ENCODE data around the gene QKI.

QKI gene

DNA sequence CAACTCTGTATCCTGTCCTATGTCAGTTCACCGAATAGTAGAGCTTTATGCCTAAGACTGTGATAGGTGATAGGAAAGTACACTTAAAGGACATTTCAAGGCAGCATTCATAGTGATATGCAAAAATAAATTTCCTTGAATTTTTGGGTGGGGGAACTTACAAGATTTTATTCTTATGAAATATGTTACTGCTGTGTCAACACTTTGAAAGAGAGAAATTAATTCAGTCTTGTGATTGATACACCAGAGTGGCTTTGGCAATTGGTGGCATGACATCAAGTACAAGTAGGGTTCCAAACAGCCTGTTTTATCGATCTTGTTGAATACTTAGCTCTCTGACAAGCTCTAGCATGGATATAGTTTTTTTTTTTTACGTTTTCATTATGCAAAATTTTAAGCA, 72.3 kb downstream of the QKI start:
- no peak for DNase-seq (ENCODE audit: low read depth, low spot score)

DNA sequence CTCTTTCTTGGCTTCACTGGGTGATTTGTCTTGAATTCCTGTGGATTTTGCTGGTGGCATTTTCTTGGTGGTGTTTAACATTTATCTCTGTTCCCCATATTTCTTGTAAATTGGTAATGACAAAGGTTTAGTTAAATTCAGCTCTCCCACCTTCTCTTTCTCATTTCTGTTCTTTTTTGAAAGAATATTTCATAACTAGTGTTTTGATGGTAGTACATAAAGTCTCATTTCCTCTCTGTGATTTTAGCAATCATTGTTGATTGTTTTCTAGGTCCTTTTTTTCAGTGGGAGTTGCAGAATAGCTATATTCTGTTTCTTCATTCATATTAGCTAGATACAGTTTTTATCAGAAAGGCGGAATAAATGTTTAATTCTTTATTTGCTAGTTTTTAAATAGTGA, 73.1 kb downstream of the QKI start:
- no peak for DNase-seq (ENCODE audit: low read depth, low spot score)

DNA sequence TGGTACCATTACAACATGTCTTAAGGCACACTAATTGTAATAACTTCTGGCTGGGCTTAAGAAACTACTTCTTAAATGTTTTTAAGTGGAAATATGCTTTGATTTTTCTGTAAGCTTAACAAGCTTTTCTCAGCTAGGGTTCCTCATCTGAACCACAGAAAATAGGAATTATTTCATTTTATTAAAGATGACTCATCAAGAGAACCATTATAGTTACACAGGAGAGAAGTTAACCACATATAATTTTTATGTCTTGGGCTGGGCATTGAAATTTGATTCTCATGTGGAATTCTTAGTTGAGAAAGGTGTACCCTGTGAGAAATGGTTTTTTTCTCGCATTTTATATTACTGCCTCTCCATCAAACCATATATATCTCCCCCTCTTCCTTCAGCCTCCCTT, 75.1 kb downstream of the QKI start:
- no peak for DNase-seq (ENCODE audit: low read depth, low spot score)

DNA sequence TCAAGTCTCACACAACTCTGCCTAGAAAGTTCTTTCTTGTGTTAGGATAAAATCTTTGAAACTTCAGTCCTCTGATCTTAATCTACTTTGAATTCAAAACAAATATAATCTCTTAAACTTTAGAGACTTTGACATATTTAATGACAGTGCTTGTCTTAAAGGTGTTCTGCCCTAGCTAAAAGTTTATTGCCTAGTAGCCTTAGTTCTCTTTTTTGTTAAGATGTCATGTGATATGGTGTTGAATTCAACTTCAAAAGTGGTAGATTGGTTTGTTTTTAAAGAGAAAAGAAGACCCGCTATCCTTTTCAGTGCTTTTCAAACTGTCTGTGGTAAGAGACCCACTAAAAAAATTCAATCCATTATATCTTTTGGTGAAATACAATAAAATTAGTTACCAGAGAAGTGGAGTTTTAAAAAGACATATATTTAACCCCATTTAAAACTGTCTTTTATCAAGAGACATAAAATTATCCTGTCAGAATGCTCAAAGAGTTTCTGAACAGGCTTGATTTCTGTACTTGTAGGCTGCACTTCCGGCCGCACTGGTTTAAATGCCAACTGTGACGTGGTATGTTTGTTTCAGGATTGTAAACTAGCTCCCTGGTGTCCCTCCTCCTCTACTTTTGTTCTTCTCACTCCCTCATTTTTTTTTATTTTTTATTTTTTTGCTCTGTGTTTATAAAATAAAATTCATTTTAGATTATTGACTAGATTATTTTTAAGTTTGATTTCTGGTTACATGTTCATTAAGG, 76.5 kb downstream of the QKI start:
- DNase-seq (ENCODE audit: low read depth, low spot score): no peak

DNA sequence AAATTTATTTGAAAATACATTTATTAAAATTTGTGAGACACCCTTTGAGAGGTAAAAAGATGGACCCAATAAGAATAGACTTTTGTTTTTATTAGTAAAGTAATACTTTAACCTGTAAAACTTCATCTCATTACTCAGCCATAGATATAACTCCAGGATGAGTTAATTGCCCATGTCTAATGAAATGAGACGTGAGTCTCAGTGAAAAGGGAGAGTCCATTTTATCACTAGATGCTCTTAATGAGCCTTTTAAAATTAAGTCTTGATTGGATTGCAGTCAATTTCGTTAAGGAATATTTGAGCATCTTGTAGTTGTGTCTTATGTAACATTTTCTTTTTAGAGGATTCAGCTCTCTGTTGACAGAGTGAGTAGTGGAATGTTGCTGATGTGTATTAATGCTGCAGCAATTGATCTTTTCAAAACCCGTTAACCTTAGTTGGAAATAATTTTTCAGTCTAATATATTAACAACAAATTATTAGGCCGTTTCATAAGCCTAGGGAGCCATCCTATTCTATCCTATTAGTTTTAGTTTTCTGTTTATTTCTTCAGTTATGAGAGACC, 77.3 kb downstream of the QKI start:
- DNase-seq (ENCODE audit: low read depth, low spot score): no peak

DNA sequence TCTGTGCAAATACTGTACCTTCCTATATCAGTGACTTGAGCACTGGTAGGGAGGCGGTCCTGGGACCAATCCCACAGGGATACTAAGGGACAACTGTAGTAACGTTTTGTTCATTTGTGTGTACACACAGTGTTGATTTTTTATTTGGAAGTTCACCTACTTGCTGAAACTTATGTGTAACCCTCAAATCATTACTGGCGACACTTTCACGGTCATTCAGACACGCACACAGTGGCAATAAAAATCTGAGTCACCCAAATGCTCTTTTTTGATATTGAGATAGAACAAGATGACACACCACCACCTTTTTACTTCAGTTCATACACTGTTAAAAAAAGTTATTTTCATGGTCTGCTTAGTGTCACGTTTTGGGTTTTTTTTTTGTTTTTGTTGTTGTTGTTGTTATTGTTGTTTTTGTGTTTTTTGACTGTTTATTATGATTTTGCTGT, 79.8 kb downstream of the QKI start:
- DNase-seq (ENCODE audit: low read depth, low spot score): no peak

DNA sequence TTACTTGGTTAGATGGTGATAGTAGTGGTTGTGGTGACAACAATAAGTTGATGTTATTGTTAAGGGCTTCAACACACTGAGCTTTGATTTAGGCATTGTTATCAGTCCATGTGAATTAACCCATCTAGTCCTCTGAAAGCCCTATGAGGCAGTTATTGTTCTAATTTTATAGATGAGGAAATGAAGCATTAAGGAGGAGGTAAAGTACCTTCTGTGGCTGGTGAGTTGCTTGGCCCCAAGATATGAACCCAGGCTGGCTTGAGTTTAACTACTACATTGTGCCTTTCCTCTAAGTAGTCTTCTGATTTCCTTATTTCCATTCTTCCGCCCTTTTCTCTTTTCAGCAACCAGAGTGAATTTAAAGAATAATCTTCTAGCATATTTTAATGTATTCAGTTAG, 81.7 kb downstream of the QKI start:
- DNase-seq (ENCODE audit: low read depth, low spot score): no peak

DNA sequence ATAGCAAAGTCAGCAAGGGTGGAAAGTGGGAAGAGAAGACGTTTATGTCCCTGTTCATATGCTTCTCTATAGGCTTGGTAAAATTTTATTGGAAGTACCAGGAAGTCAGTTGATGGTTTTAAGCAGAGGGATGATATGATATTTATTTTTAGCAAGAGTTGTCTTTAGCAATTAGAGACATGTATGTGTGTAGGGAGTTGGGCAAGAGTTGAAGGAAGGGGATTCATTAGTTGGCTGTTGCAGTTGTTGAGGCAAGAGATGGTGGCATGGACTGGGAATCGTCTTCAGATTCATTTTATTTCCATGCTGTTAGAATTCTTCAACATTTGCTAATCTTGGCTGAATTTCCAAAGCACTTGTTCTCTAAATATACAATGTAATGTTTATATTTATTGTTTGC, 85.6 kb downstream of the QKI start:
- DNase-seq (ENCODE audit: low read depth, low spot score): no peak

DNA sequence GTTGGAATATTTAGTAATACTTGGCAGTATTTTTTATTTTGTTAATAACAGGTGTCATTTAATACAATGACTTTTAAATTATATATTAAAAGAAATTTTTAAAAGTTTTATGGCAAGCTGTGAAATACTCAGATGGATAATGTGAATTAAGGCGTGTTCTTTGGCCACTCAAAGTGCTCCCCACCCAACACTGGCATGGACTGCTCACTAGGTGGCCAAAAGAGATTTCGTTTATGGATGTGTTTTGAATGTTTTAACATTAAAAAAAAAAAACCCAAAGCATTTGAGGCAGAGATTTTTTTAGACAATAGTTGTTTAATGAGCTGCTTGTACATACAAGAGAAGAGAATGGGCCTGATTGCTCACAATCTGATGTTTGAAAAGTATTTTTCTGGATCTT, 86.5 kb downstream of the QKI start:
- DNase-seq (ENCODE audit: low read depth, low spot score): no peak

DNA sequence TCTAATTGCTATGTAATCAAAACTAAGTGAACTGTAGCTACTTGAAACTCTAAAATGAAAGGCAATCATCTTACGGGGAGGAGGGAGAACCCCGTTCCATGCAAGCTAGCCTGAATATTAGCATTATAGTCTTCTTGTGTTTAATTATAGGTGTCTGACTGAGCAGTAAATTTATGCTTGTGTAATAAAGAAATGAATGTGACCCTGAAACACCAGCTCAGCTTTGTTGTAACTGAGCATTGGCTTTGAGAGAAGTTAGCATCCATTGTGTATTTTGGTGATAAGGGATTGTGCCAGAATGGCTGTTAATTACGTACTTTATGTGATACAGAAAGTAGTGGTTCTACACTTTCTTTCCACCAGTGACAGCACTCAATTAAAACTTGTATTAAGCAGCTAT, 86.9 kb downstream of the QKI start:
- DNase-seq (ENCODE audit: low read depth, low spot score): no peak

DNA sequence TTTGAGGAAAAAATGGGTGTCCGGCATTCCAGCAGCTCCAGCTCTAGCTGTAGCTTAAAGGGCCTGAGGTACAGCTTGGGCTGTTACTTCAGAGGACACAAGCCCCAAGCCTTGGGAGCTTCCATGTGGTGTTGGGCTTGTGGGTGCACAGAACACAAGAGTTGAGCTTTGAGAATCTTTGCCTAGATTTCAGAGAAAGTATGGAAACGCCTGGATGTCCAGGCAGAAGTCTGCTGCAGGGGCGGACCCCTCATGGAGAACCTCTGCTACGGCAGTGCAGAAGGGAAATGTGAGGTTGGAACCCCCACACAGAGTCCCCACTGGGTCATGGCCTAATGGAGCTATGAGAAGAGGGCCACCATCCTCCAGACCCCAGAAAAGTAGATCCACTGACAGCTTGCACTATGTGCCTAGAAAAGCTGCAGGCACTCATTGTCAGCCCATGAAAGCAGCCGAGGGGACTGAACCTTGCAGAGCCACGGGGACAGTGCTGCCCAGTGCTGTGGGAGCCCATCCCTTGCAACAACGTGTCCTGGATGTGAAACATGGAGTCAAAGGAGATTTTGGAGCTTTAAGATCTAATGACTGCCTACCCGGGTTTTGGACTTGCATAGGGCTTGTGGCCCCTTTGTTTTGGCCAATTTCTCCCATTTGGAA, 90.6 kb downstream of the QKI start:
- no peak for DNase-seq (ENCODE audit: low read depth, low spot score)

DNA sequence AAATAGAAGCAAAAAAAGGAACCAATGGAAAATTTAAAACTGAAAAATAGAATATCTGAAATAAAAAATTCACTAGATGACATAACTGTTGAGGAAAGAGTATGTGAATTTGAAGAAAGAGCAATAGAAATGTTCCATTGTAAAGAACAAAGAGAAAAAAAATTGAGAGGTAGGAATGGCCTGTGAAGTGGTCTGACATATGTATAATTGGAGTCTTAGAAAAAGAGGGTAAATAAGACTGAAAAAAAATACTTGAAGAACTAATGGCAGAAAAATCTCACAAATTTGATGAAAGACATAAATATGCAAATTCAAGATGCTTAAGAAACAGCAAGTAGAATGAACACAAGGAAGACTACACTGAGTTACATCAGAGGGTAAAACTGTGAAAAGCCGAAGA, 93.4 kb downstream of the QKI start:
- DNase-seq (ENCODE audit: low read depth, low spot score): no peak

DNA sequence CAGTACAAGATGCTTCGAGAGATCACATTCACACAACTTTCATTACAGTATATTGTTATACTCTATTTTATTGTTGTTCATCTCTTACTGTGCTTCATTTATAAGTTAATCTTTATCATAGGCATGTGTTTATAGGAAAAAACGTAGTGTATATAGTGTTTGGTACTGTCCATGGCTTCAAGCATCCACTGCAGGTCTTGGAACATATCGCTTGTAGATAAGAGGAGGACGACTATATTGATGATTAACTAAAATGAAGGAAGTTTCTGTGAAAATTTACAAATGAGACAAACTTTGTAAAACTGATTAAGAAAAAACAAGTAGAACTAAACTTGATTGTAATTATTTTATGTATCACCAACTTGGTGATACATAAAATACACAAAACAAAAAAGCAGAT, 98.5 kb downstream of the QKI start:
- no peak for DNase-seq (ENCODE audit: low read depth, low spot score)

DNA sequence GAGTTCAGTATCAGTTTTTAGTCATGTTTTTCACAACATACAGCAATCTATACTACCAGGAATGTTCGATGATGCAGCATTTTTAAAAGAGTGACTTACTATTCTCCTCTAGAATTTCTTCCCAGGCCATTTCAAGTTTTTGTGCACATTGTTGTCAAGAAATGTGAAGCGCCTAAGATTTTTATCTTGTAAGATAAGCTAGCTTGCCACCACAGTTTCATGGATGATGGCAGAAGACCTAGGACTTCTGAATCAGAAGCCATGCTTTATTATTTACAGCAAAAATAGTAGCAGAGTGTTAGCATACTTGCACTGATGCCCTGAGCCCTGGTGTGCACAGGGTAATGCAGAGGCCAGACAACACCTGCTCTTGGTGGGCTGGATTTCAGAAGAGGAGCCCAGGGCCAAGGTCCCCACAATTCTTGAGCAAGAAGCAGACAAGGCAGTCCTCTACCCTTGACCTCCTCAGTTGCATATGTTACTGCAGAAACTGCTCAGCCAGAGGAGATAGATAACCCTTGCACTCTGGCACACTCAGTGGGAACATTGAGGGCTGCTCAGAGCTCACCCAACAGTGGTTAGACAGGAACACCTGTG, 99.2 kb downstream of the QKI start:
- DNase-seq (ENCODE audit: low read depth, low spot score): no peak

DNA sequence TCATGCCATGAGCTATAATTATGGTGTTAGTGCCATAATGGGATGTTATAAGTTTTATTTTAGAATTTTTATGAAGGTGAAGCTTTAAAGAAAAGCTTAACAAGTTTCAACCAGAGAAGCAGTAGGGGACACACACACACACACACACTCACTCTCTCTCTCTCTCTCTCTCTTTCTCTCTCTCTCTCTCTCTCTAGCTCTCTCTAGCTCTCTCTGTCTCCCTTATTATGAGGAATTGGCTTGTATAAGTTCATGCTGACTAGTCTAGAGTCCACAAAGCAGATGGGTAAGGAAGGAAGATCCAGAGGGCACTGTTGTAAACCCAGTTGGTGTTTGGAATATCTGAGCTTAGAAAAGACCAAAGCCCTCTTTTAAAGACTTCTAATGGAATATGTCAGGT, 102.4 kb downstream of the QKI start:
- DNase-seq (ENCODE audit: low read depth, low spot score): no peak

DNA sequence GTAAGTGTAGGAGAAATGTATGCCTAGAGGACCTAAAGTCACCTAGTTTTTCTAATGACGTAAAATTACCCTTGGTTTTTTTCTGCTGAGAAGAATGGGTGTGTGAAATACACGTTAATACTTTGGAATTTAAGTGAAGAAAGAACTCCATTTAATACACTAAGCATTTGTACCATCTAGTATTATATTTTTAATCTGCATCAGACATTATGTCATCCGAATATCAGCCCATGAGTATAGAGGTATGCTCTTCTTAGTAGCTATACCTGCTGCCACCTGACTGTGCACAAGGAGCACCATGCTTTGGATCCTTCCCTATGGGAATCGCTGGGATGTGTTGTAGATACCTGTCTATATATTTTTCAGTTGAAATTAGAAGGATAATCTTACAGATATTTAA, 106.4 kb downstream of the QKI start:
- no peak for DNase-seq (ENCODE audit: low read depth, low spot score)

DNA sequence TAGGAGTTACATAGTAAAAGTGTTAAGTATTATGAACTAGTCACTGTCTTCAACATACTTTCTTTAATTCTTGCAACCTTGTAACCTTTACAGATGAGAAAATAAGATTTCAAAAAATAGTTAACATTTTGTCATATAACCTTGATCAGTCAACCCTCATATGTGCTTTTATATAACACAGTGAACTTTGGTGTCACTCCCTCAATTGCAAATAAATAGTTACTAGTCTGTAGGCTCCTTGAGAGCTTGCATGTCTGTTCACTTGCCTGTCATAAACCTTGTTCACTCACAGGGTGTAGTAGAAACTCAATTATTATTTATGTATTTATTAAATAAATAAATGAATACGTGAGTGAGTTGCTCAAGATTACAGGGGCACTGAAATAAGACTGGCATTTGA, 107.5 kb downstream of the QKI start:
- DNase-seq (ENCODE audit: low read depth, low spot score): no peak

DNA sequence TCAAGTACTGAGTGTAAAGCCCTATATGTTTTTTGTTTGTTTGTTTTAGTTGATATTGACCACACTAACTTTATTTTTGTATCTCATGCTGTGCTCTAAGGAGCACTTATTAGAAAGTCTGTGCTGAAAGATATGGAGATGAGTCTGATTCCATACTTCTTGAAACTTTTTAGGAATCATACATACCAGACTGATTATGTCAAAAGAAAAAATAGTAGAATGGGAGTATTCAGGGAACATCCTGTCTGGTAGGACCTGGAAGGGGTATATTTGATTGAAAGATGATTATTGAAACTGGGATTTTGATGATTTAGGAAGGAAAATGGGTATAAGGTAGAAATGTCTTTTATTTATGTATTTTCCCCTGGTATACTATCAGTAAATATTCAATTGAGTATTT, 111.4 kb downstream of the QKI start:
- no peak for DNase-seq (ENCODE audit: low read depth, low spot score)

DNA sequence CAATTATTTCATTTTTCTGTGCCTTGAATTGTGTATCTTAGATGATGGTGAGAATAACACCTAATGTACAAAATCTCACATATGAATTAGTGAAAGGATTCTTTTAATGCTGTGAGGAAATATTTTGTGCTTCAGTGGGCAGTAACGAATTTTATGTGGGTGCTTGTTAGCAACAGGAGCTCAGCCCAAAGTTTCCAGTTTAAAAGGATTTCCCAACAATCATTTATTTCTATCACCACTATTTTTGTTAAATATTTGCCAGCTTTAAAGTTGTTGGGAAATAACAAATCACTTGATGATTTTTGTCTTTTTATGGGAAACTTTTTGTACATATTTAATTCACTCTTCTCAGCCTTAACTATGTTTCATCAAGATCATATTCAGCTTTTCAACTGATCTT, 111.8 kb downstream of the QKI start:
- DNase-seq (ENCODE audit: low read depth, low spot score): no peak

DNA sequence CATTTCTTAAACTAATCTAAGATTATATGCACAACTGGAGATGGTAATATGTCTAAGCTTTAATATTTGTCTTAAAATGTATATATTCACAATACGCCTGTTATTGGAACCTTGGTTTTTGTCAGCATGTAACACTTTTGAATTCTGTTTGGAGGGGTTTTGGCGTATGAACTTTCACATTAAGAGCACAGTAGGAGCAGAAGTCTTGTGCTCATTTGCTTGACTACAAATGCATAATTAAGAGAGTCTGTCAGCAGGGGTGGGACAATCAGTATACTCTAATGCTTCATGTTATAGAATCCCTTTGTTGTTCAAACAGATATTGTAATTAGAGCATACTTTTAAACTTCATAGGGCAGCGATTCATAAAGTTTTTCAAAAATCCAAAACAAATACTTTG, 112.8 kb downstream of the QKI start:
- DNase-seq (ENCODE audit: low read depth, low spot score): no peak

DNA sequence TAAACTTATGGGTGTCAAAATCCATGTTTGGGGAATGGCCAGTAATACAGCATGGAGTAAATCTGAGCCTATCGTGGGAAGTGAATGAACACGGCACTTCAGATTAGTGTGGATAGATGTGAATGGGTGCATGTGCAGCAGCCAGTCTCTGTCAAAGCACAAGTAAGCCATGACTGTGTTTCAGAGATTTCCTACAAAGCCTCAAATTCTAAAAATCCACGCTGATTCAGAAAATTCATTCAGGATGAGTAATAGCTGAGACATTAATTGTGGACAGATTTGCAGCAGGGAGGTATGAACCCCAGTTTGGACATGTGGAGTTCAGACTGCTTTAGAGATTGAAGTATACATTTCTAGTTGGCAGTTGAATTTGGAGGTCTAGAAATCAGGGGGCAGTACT, 115.1 kb downstream of the QKI start:
- no peak for DNase-seq (ENCODE audit: low read depth, low spot score)

DNA sequence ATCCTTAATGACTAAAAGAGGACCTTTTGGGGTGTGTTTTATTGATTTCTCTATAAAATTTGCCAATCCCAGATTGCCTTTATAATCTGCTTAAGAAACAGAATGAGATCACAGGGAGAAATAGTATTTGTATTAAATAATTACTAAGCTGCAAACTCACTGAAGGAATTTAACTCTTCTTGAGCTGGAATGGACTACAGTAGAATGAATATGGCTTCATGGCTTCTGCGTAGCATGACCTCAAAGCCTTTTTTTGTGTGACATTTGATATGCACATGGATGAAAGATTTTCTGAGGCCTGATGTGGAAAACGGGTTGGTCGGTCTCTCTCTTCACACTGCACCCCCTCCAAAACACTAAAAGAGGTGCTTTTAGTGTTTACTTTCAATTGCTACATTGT, 115.9 kb downstream of the QKI start:
- no peak for DNase-seq (ENCODE audit: low read depth, low spot score)

DNA sequence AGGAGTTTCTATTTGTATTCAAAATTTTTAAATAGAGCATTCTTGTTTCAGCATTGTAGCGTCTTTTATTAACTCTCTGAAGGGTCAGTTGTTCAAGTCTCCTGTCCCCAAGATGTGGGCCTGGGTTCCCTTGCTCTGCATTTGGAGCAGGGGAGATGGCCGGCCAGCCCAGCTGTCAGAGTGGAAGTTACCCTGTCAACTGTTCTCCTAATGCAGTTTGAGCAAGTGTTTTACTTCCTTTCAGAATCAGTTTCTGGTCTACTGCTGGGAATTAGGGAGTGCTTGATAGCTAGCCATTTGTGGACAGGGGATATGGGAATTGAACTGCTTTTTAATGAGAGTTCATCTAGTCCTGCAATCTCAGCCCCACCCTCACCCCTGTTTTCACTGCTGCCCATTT, 116.6 kb downstream of the QKI start:
- no peak for DNase-seq (ENCODE audit: low read depth, low spot score)

Data from brain pericyte (primary cell).